Measurements from ENCODE around the gene TTLL11.

DNA sequence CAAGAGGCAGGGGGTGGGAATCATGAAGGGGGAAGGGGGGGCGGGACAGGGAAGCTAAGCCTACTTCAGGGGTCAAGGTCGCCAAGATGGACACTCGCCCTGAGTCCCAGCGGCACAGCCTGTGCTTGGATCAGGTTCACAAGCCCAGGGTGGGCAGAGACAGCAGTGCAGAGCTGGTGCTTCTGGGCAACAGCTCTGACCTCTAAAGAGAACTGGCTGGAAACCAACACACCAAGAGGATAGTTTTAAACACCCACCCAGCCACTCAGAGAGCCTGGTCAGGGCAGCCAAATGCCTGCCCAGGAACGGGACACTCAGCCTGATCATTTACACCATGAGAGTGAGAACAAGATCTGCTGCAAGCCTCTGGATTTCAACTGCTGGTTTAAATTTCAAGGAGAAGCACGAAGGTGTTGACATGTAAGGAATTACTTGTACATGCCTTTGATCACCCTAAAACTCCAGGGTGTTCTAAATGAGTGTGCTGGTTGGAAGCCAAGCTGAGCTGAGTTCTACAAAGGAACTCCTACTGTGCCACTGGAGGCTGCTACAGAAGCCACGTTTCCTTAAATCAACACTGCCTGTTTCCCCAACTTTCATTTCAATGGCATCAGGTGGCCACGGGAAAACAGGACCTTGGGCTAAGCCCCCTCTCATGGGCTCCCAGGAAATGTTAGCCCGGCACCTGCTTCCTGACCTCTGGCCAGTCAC, 91.5 kb downstream of the TTLL11 start:
- TF ChIP-seq, protein P1, sequence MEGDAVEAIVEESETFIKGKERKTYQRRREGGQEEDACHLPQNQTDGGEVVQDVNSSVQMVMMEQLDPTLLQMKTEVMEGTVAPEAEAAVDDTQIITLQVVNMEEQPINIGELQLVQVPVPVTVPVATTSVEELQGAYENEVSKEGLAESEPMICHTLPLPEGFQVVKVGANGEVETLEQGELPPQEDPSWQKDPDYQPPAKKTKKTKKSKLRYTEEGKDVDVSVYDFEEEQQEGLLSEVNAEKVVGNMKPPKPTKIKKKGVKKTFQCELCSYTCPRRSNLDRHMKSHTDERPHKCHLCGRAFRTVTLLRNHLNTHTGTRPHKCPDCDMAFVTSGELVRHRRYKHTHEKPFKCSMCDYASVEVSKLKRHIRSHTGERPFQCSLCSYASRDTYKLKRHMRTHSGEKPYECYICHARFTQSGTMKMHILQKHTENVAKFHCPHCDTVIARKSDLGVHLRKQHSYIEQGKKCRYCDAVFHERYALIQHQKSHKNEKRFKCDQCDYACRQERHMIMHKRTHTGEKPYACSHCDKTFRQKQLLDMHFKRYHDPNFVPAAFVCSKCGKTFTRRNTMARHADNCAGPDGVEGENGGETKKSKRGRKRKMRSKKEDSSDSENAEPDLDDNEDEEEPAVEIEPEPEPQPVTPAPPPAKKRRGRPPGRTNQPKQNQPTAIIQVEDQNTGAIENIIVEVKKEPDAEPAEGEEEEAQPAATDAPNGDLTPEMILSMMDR (conservative IDR thresholded peaks at IDR 0.05; ENCODE audit: low read length), result no peak
- TF ChIP-seq EZH2phosphoT487 (IDR thresholded peaks at IDR 0.05; ENCODE audit: borderline replicate concordance, low read depth, low read length), result no peak
